Measurements from ENCODE around the gene CDH12.

DNA sequence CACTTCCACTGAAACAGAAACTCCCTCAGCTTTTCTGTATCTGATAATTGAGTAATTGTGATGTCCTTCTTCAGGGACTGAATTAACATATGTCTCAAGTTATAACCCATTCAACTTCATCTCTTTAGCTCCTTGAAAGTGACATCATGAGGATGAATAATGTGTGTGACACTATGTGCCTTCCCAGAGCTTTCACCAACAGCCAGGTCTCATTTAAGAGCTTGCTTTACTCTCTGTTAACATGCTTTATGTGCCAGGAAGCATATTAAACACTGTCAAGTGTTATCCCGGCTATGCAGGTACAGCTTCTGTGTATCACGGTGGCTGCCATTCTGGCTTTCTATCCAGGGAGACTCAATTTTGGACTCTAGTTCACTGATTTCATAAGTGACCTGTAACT lies 799.9 kb downstream of the CDH12 start:
- no peak for TF ChIP-seq CTCF (IDR thresholded peaks at IDR 0.05; ENCODE audit: low read depth, low read length)
- TF ChIP-seq EZH2phosphoT487 (IDR thresholded peaks at IDR 0.05; ENCODE audit: low read depth): no peak
